ENCODE measurements around the gene METTL15.

- TF ChIP-seq CTCF (IDR thresholded peaks at IDR 0.05; ENCODE audit: low read length) (no peak), EZH2 (IDR thresholded peaks at IDR 0.05; ENCODE audit: borderline replicate concordance, low read length) (no peak)
Measured at GRCh38 chr11:28250192-28250591, 142.0 kb downstream of the METTL15 start.

Data from OCI-LY1 (cell line).